ENCODE results near the gene CYP2A13. TPM values are rescaled to one million over a fixed set of nuclear protein-coding genes. Genes with fewer than 3 reads are reported as not detected.
"Not testable (repeated sequence)": the region's sequence is repeated elsewhere in the genome, so short reads cannot be mapped to it uniquely, and the experiment has no call there.

Gene CYP2A13
- not detected for total RNA-seq

- ATAC-seq = no peak
Observed at GRCh38 chr19:41088151-41088550, at the start of gene CYP2A13. TSS of gene CYP2A13 (plus strand) at chr19:41088451. CDS start at chr19:41088472, 21 bp downstream.

GRCh38 chr19:41039806-41040205, 48.4 kb upstream of the CYP2A13 start:
- no peak for ATAC-seq

GRCh38 chr19:41045095-41045494, 43.2 kb upstream of the CYP2A13 start:
- not testable (repeated sequence) for ATAC-seq

- no peak for ATAC-seq
Observed at GRCh38 chr19:41050426-41050825, 37.8 kb upstream of the CYP2A13 start.

- ATAC-seq = not testable (repeated sequence)
Observed at GRCh38 chr19:41052162-41052561, 36.1 kb upstream of the CYP2A13 start.

GRCh38 chr19:41053331-41053730, 34.9 kb upstream of the CYP2A13 start:
- not testable (repeated sequence) for ATAC-seq

GRCh38 chr19:41064974-41065569, 23.2 kb upstream of the CYP2A13 start:
- ATAC-seq = no peak

- no peak for ATAC-seq
Observed at GRCh38 chr19:41076286-41076685, 12.0 kb upstream of the CYP2A13 start.

- no peak for ATAC-seq
Observed at GRCh38 chr19:41083516-41083915, 4.7 kb upstream of the CYP2A13 start.

GRCh38 chr19:41085748-41086415, 2.4 kb upstream of the CYP2A13 start:
- no peak for ATAC-seq

GRCh38 chr19:41089959-41090358, 1.7 kb downstream of the CYP2A13 start:
- no peak for ATAC-seq

GRCh38 chr19:41095703-41096102, 7.5 kb downstream of the CYP2A13 start:
- ATAC-seq = no peak

GRCh38 chr19:41096353-41096752, 8.1 kb downstream of the CYP2A13 start:
- ATAC-seq = no peak

GRCh38 chr19:41097302-41097701, 9.1 kb downstream of the CYP2A13 start:
- no peak for ATAC-seq

- no peak for ATAC-seq
Observed at GRCh38 chr19:41098762-41099161, 10.5 kb downstream of the CYP2A13 start.

GRCh38 chr19:41102210-41102609, 14.0 kb downstream of the CYP2A13 start:
- not testable (repeated sequence) for ATAC-seq

- ATAC-seq = no peak
Observed at GRCh38 chr19:41106177-41106576, 17.9 kb downstream of the CYP2A13 start.

- ATAC-seq = no peak
Observed at GRCh38 chr19:41111296-41111695, 23.0 kb downstream of the CYP2A13 start.

- no peak for ATAC-seq
Observed at GRCh38 chr19:41111750-41112295, 23.6 kb downstream of the CYP2A13 start.

- ATAC-seq = peak; percentile 89
Observed at GRCh38 chr19:41112728-41113290, 24.6 kb downstream of the CYP2A13 start.

GRCh38 chr19:41114132-41114531, 25.9 kb downstream of the CYP2A13 start, which contains the start of gene CYP2F1:
TSS of gene CYP2F1 (plus strand) at chr19:41114432. CDS start at chr19:41116189, 1,757 bp downstream.
- peak; percentile 32 for ATAC-seq

- no peak for ATAC-seq
Observed at GRCh38 chr19:41116261-41116660, 28.0 kb downstream of the CYP2A13 start.
